ENCODE data around the gene PKP4.

Gene PKP4

DNA sequence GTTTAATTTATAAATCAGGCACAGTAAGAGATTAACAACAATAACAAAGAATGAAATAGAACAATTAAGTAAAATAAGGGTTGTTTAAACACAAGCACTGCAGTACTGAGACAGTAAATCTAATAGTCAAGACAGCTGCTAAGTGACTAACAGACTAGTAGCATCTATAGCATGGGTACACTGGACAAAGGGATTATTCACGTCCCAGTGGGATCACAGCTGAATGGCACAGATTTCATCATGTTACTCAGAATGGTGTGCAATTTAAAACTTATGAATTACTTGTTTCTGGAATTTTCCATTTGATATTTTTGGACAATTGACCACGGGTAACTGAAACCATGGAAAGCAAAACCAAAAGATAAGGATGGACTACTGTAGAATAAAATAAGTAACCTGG, 176.5 kb downstream of the PKP4 start:
- TF ChIP-seq, protein P1, sequence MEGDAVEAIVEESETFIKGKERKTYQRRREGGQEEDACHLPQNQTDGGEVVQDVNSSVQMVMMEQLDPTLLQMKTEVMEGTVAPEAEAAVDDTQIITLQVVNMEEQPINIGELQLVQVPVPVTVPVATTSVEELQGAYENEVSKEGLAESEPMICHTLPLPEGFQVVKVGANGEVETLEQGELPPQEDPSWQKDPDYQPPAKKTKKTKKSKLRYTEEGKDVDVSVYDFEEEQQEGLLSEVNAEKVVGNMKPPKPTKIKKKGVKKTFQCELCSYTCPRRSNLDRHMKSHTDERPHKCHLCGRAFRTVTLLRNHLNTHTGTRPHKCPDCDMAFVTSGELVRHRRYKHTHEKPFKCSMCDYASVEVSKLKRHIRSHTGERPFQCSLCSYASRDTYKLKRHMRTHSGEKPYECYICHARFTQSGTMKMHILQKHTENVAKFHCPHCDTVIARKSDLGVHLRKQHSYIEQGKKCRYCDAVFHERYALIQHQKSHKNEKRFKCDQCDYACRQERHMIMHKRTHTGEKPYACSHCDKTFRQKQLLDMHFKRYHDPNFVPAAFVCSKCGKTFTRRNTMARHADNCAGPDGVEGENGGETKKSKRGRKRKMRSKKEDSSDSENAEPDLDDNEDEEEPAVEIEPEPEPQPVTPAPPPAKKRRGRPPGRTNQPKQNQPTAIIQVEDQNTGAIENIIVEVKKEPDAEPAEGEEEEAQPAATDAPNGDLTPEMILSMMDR (IDR thresholded peaks at IDR 0.05), result no peak

DNA sequence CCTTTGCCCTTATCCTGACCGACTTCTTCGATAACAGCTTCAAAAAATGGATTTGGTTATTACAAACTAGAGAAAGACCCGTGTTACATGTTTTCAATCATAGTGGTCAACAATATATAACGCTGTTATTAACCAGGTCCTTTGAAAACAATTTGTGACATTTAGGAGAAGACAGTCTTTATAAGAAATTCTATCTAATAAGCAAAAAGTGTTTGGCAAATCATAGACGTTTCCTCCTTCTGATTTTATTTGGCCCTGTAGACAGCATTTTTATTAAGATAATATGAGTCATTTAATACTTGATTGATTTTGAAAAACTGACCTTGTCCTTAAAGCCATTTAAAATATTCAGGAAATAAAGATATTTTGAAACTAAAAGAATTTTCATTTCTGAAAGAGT, 177.9 kb downstream of the PKP4 start:
- TF ChIP-seq, protein P1 (IDR thresholded peaks at IDR 0.05), result no peak

DNA sequence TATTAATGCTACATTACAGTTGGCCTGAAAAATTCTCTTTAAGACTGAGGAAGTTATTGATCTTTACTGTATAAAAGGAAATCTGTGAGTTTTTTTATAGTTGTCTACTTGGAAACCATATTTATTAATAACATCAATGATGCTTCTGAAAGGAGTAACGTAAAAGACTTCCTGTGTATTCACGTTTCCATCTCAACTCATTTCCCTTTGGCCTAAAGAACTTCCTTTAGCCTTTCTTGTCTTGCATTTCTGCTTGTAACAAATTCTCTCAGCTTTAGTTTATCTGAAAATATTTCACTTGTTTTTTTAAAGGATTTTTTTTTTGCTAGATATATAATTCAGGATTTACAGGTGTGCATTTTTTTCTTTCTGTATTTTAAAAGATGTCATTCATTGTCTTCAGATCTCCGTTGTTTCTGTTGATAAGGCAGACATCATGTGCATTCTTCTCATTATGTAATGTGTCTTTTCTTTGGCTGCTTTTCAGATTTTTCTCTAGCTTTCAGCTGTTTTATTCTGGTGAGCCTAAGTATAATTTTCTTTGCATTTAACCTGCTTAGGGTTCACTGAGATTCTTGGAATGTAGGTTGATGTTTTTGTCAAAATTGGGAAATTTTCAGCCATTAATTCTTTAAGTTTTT, 179.3 kb downstream of the PKP4 start:
- TF ChIP-seq, protein P1 (IDR thresholded peaks at IDR 0.05), result no peak

DNA sequence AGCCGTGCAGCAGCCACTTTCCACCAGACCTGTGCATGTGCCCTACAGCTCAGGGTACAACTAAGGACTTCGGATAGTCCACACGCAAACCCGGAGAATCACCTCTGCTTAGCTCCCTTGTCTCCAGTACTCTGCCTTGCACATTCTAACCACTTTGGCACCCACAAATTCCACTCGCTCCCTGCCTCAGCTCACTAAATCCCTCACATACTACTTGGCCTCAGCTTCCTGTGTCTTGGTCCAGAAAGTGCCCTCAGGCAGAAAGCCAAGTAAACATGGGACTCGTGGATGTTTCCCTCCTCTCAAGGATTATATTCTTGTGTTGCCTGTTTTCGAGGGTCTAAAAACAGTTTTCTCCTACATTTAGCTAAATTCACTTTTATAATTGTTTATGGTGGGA, 180.6 kb downstream of the PKP4 start:
- TF ChIP-seq, protein P1 (IDR thresholded peaks at IDR 0.05), result no peak

DNA sequence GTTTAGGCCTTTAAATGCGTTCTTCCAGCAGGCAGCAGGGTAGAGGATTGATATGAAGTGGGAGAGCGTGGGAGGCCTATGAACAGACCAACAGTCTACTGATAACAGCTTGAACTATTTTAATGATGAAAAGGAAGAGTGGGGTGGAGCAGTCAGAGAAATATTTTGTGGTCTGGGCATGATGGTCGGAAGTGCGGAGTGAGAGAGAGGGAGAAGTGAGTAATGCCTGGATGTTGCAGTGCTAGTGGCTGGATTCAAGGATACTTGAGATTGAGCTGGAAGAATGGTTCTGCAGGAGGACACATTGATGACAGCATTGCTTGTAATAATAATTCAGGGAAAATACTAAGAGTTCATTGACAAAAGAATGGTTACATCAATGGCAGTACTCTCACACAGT, 187.4 kb downstream of the PKP4 start:
- TF ChIP-seq, protein P1 (IDR thresholded peaks at IDR 0.05), result no peak

DNA sequence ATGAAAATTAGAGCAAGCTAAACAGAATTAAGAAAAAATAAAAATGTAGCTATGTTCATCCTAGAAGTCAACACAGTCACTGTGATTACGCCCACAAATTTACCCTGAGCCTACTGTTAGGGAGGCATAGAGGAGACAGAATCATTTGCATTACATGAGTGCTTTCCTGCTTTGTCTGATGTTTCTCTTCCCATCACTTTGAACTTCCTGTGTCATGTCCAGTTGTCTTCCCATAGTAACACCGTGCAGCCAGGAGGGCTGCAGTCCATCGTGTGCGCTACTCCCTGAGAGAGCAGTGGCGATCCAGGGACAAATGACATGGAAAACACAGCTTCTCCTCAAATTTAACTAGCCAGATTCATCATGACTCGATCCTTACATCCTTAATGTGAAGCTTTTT, 188.5 kb downstream of the PKP4 start:
- TF ChIP-seq, protein P1 (IDR thresholded peaks at IDR 0.05), result no peak

DNA sequence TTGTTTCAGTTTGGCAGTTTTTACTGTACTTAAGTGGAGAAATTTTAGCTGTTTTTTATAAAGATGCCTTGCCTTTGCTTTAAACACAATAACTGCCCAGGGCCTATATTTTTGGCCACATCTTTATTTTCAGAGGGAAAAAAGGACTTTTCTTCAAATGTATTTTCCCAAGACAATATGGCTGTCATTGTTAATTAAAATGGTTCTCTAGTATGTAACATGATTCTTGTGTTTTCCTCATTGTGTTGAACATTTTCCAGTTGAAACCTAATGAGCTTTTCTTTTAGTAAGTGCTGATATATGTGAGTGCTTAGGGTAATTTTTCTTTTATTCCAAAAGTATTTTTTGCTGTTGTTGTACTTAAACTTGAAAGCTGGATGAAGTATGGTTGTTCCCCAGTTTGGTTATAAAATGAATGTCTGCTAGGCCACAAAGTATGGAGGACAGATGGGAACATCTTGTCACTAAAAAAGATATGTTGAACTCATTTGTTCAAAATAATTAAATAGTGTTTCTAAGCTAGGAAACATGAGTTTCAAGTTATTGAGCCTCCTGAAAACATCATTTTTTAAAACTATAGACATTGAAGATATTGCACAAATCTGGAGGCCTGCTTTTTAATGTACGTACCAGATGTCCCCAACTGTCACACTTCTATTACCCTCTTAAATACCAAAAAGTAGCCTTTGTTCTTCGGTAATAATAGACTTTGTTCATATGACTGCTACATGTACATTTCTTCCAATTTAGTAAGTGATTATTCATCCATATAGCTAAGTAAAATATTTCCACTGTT, 190.9 kb downstream of the PKP4 start:
- TF ChIP-seq, protein P1 (IDR thresholded peaks at IDR 0.05), result no peak

Data from LNCAP (cell line).